Measurements from ENCODE around the gene TSEN15. TPM values are rescaled to one million over a fixed set of nuclear protein-coding genes. Genes with fewer than 3 reads are reported as not detected.

The TSEN15 gene
- total RNA-seq, 3 donors from 2014 or later = 6.7 to 21.2 (median 13.5) TPM

DNA sequence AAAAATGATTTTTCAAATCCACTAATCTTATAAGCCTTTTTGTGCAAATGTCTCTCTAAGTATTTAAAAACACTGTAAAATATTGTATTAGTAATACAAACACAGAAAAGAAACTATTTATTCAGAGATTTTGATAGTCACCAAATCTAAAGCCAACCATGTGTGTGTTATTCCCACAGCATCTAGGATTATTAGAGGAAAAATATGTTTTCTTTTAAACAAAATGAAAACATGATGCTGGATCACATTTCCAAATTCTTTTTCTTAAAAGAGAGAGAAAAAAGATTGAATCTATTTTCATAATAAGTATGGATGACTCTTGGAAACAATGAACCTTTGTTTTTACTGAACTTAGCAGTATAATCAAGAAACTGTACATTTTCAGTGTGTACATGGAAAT, 39.3 kb upstream of the TSEN15 start:
- Histone ChIP-seq H3K4me1 (ENCODE audit: low read depth) (no peaks in the 10 kb centered on the region), H3K4me3 (no peak overlapping the region), H3K36me3 (ENCODE audit: low read depth) (no peaks in the 10 kb centered on the region), H3K9me3 (no peaks in the 10 kb centered on the region)
- TF ChIP-seq, protein P1, sequence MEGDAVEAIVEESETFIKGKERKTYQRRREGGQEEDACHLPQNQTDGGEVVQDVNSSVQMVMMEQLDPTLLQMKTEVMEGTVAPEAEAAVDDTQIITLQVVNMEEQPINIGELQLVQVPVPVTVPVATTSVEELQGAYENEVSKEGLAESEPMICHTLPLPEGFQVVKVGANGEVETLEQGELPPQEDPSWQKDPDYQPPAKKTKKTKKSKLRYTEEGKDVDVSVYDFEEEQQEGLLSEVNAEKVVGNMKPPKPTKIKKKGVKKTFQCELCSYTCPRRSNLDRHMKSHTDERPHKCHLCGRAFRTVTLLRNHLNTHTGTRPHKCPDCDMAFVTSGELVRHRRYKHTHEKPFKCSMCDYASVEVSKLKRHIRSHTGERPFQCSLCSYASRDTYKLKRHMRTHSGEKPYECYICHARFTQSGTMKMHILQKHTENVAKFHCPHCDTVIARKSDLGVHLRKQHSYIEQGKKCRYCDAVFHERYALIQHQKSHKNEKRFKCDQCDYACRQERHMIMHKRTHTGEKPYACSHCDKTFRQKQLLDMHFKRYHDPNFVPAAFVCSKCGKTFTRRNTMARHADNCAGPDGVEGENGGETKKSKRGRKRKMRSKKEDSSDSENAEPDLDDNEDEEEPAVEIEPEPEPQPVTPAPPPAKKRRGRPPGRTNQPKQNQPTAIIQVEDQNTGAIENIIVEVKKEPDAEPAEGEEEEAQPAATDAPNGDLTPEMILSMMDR (IDR thresholded peaks at IDR 0.05) = no peak
- intact Hi-C loops (cut with DNase I, micrococcal nuclease) = no loop called here
- DNase-seq (no peak), ATAC-seq (no peak)

DNA sequence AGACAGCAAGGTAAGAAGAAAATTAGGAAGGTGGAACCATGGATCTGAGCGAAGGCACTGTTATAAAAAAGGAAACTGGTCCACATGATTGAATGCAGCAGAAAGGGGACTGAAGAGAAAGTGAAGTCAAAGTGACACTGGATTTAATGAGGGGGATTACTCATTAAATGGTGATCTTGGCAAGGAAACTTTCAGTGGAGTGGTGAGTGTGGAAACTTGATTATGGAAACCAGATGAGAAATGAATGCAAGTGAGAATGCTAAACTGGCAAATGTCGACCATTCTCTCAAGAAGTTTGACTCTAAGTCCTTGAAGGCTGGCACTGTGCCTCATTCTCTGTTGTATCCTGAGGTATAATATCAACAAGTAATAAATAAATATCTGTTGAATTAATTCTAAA, 37.3 kb upstream of the TSEN15 start:
- no peak overlapping the region for H3K4me3 ChIP-seq
- no peaks in the 10 kb centered on the region for H3K9me3 ChIP-seq
- H3K4me1 ChIP-seq (ENCODE audit: low read depth) = no peaks in the 10 kb centered on the region
- no peaks in the 10 kb centered on the region for H3K36me3 ChIP-seq (ENCODE audit: low read depth)
- TF ChIP-seq, protein P1 (IDR thresholded peaks at IDR 0.05) = no peak
- intact Hi-C loops (cut with DNase I, micrococcal nuclease) = no loop called here
- ATAC-seq (no peak), DNase-seq (no peak)

DNA sequence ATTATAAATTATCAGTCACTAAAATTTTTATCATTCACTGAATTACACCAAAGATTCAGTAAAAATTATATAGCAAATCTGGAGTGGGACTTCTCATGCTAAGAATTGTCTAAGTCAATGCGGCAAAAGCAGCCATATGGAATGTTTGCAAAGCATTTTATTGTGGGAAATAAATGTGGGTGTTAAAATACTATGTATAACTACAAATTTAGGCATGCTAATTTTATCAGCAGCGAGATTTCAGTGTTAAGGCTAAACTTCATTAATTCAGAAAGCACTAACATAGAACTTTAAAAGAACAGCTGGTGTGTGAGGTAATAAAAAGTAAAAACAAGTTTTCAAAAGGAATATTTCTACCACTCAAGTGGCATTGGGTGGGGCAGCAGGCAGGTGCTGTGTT, 35.4 kb upstream of the TSEN15 start:
- no peaks in the 10 kb centered on the region for H3K4me1 ChIP-seq (ENCODE audit: low read depth)
- intact Hi-C loops (cut with DNase I, micrococcal nuclease) = no loop called here
- no peak overlapping the region for H3K4me3 ChIP-seq
- ATAC-seq (no peak), DNase-seq (no peak)
- no peaks in the 10 kb centered on the region for H3K9me3 ChIP-seq
- H3K36me3 ChIP-seq (ENCODE audit: low read depth) = no peaks in the 10 kb centered on the region
- TF ChIP-seq, protein P1 (IDR thresholded peaks at IDR 0.05) = no peak

DNA sequence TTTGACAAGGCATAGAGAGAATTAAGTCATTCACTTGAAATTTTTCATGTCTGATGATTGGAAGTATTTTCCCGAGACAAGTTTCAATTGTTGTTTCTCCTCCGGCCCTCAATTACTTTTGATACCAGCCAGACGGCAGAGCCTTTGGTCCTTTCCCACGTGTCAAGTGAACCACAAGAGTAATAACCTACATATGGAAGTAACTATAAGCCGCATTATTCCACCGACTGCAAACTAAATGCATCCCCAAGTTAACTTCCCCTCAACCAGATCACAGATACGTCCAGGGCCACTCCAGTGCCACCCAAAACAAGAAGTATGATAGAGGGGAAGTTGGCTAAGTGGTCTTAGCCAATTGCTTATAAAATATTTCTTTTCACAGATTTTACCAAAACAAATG, 34.2 kb upstream of the TSEN15 start:
- Histone ChIP-seq H3K36me3 (ENCODE audit: low read depth) (no peaks in the 10 kb centered on the region), H3K4me1 (ENCODE audit: low read depth) (no peaks in the 10 kb centered on the region), H3K4me3 (no peak overlapping the region), H3K9me3 (no peaks in the 10 kb centered on the region)
- no peak for DNase-seq
- TF ChIP-seq, protein P1 (IDR thresholded peaks at IDR 0.05) = no peak
- intact Hi-C loops (cut with DNase I, micrococcal nuclease) = no loop called here
- no peak for ATAC-seq

DNA sequence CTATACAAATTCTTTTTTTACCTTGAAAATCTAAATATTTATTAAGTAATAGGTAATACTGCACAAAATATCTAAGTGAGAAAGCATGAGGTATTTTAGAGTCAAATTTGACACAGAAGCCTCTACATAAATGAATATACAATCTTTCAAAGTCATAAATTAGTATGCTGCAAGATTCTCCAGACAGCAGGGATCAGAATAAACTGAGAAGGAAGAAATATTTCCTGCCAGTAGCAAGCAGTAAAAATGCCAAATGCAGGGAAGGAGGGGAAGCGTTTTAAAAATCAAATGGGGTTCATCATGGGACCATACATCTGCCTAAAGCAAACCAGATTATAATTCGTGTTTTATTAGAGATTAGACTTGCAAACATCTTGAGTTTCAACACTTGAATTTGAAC, 32.9 kb upstream of the TSEN15 start:
- TF ChIP-seq, protein P1 (IDR thresholded peaks at IDR 0.05) = no peak
- no peak for ATAC-seq
- Histone ChIP-seq H3K9me3 (no peaks in the 10 kb centered on the region), H3K4me3 (no peak overlapping the region), H3K36me3 (ENCODE audit: low read depth) (no peaks in the 10 kb centered on the region), H3K4me1 (ENCODE audit: low read depth) (no peaks in the 10 kb centered on the region)
- DNase-seq = no peak
- intact Hi-C loops (cut with DNase I, micrococcal nuclease) = no loop called here

DNA sequence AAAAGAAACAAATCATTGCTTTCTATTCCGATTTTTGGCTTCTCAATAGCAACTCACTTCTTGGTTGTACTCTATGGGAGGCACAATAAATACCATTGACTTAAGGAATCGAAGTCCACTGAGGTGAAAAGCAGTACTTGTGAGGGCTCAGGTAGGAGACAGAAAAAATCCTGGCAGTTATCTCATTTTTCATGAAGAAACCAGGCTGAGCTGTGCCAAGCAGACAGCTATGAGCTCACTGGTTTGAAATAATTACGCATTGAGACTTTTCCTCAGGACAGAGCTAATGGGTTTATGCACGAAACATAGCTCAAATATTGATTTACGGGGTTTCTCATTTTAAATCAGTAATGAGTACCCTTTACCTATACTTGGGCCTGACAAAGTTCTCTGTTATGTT, 32.5 kb upstream of the TSEN15 start:
- DNase-seq = no peak
- Histone ChIP-seq H3K4me3 (no peak overlapping the region), H3K36me3 (ENCODE audit: low read depth) (no peaks in the 10 kb centered on the region), H3K4me1 (ENCODE audit: low read depth) (no peaks in the 10 kb centered on the region), H3K9me3 (no peaks in the 10 kb centered on the region)
- no peak for ATAC-seq
- intact Hi-C loops (cut with DNase I, micrococcal nuclease) = no loop called here
- TF ChIP-seq, protein P1 (IDR thresholded peaks at IDR 0.05) = no peak

All from mucosa of descending colon (tissue), 3 donors.